ENCODE data around the gene SMG9.

Gene SMG9

GRCh38 chr19:43782311-43782660 lies 27.5 kb upstream of the SMG9 start:
- TF ChIP-seq TCF12 (IDR thresholded peaks at IDR 0.05; ENCODE audit: low read depth) (no peak), NFIC (IDR thresholded peaks at IDR 0.05) (no peak), CREB1 (IDR thresholded peaks at IDR 0.05; ENCODE audit: low read depth) (no peak), EGR1 (IDR thresholded peaks at IDR 0.05) (no peak), MAX (IDR thresholded peaks at IDR 0.05) (no peak), REST (IDR thresholded peaks at IDR 0.05; ENCODE audit: low read depth) (no peak), EP300 (IDR thresholded peaks at IDR 0.05; ENCODE audit: borderline replicate concordance) (no peak), USF1 (IDR thresholded peaks at IDR 0.05) (no peak), ZBTB7A (IDR thresholded peaks at IDR 0.05; ENCODE audit: low read depth) (no peak), RAD21 (IDR thresholded peaks at IDR 0.05; ENCODE audit: low read depth) (no peak), YY1 (IDR thresholded peaks at IDR 0.05; ENCODE audit: low read depth) (no peak), CEBPB (IDR thresholded peaks at IDR 0.05) (no peak), TEAD4 (IDR thresholded peaks at IDR 0.05) (no peak)

DNA sequence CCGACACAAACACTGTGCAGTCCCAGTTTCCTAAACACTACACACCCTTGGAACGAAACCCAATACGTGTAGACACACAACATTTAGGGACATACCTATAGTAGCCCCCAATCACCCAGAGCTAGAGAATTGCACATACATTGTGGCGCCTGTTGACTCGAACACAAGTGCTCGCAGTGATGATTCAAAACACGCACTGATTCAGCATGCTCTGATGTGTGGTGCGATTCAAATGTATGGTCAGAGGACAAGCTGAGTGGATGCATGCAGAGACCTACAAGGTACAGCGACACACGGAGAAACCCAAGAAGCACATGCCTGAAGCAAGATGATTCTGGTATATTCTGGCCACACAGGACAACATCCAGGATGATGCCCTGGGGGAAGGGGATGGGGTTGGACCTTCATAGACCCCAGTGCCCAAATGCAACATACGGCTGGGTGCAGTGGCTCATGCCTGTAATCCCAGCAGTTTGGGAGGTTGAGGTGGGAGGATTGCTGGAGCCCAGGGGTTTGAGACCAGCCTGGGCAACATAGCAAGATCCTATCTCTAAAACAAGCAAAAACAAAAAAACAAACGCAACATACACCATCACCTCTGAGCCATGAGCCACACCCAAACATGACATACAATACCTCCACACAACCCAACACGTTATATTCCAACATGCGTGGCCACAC lies 27.0 kb upstream of the SMG9 start:
- TF ChIP-seq EP300 (IDR thresholded peaks at IDR 0.05; ENCODE audit: borderline replicate concordance) (no peak), ZBTB7A (IDR thresholded peaks at IDR 0.05; ENCODE audit: low read depth) (no peak), EGR1 (IDR thresholded peaks at IDR 0.05) (no peak), RAD21 (IDR thresholded peaks at IDR 0.05; ENCODE audit: low read depth) (no peak), TEAD4 (IDR thresholded peaks at IDR 0.05) (no peak), YY1 (IDR thresholded peaks at IDR 0.05; ENCODE audit: low read depth) (no peak), CEBPB (IDR thresholded peaks at IDR 0.05) (no peak), REST (IDR thresholded peaks at IDR 0.05; ENCODE audit: low read depth) (no peak), TCF12 (IDR thresholded peaks at IDR 0.05; ENCODE audit: low read depth) (no peak), CREB1 (IDR thresholded peaks at IDR 0.05; ENCODE audit: low read depth) (no peak), USF1 (IDR thresholded peaks at IDR 0.05) (no peak), MAX (IDR thresholded peaks at IDR 0.05) (no peak), NFIC (IDR thresholded peaks at IDR 0.05) (no peak), TAF1 (IDR thresholded peaks at IDR 0.05; ENCODE audit: low read depth) (no peak), FOXM1 (IDR thresholded peaks at IDR 0.05; ENCODE audit: borderline replicate concordance, low read depth) (no peak)

GRCh38 chr19:43780706-43781525 lies 26.2 kb upstream of the SMG9 start, which contains the start of gene KCNN4:
Gene KCNN4, minus strand, starts transcription at chr19:43780973. Its CDS starts 112 bp downstream, at chr19:43780861.
- TF ChIP-seq YY1 (IDR thresholded peaks at IDR 0.05; ENCODE audit: low read depth) (no peak), NFIC (IDR thresholded peaks at IDR 0.05) (no peak), TEAD4 (IDR thresholded peaks at IDR 0.05) (no peak), USF1 (IDR thresholded peaks at IDR 0.05) (no peak), EP300 (IDR thresholded peaks at IDR 0.05; ENCODE audit: borderline replicate concordance) (no peak), RAD21 (IDR thresholded peaks at IDR 0.05; ENCODE audit: low read depth) (no peak), MAX (IDR thresholded peaks at IDR 0.05) (no peak), REST (IDR thresholded peaks at IDR 0.05; ENCODE audit: low read depth) (no peak), TCF12 (IDR thresholded peaks at IDR 0.05; ENCODE audit: low read depth) (no peak), CREB1 (IDR thresholded peaks at IDR 0.05; ENCODE audit: low read depth) (no peak), FOXM1 (IDR thresholded peaks at IDR 0.05; ENCODE audit: borderline replicate concordance, low read depth) (no peak)
